ENCODE results near the gene ZSWIM7. TPM values are rescaled to one million over a fixed set of nuclear protein-coding genes. Genes with fewer than 3 reads are reported as not detected.

ZSWIM7 gene
- total RNA-seq, 1 donor from 2014 or later = 15.0 TPM

DNA sequence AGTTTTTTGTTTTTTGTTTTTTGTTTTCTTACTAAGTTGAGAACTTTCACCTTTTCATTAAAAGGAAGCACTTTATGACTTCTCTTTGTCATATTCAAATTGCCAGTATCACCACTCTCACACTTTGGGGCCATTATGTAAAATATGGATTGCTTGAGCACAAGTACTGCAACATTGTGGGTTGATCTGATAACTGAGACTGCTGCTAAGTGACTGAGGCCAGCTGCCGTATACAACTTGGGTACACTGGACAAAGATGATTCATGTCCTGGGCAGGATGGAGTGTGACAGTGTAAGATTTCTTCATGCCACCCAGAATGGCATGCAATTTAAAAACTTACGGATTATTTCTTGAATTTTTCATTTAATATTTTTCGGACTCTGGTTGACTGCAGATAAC lies 7.9 kb upstream of the ZSWIM7 start:
- ChIA-PET CTCF (no interaction called here), POLR2A (interaction anchor here (1.1 kb wide), 1 partner anchor 14 kb away, joined by 3 read pairs; no protein-coding TSS in a partner anchor)
- Mint-ChIP-seq H3K36me3 (ENCODE audit: low read depth) (peaks cover 81% of the 10 kb centered on the region), H3K4me1 (no peaks in the 10 kb centered on the region), H3K9me3 (no peaks in the 10 kb centered on the region), H3K27me3 (no peaks in the 10 kb centered on the region), H3K4me3 (no peak overlapping the region), H3K27ac (no peak overlapping the region)
- intact Hi-C loops (cut with micrococcal nuclease) = no loop called here
- no peak for DNase-seq
- no peak for ATAC-seq (ENCODE audit: low read depth)
- TF ChIP-seq, protein P1, sequence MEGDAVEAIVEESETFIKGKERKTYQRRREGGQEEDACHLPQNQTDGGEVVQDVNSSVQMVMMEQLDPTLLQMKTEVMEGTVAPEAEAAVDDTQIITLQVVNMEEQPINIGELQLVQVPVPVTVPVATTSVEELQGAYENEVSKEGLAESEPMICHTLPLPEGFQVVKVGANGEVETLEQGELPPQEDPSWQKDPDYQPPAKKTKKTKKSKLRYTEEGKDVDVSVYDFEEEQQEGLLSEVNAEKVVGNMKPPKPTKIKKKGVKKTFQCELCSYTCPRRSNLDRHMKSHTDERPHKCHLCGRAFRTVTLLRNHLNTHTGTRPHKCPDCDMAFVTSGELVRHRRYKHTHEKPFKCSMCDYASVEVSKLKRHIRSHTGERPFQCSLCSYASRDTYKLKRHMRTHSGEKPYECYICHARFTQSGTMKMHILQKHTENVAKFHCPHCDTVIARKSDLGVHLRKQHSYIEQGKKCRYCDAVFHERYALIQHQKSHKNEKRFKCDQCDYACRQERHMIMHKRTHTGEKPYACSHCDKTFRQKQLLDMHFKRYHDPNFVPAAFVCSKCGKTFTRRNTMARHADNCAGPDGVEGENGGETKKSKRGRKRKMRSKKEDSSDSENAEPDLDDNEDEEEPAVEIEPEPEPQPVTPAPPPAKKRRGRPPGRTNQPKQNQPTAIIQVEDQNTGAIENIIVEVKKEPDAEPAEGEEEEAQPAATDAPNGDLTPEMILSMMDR (IDR thresholded peaks at IDR 0.05) = no peak

DNA sequence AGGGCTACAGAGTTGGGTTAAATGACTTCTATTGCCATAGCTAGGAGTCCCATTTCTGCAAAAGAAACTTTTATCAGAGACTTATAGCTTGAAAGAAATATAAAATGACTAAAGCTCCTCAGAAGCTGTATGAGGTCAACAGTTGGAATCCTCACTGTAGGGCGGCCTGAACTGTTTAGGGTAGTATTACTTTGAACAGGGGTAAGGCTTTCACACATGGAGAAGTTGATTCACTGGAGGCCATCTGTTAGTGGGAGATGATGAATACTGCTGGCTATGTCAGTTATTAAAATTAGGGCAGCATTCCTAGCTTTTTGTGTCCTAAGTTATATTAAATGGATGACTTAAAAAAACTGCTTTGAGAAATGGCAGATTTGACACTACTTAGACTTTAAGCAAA lies 6.1 kb upstream of the ZSWIM7 start:
- no peak for DNase-seq
- Mint-ChIP-seq H3K4me3 (no peak overlapping the region), H3K9me3 (no peaks in the 10 kb centered on the region), H3K4me1 (peaks cover 12% of the 10 kb centered on the region), H3K27ac (no peak overlapping the region), H3K36me3 (ENCODE audit: low read depth) (peaks cover 83% of the 10 kb centered on the region), H3K27me3 (no peaks in the 10 kb centered on the region)
- POLR2A ChIA-PET = interaction anchor here (1.6 kb wide), 1 partner anchor 8 kb away, joined by 3 read pairs; no protein-coding TSS in a partner anchor
- intact Hi-C loops (cut with micrococcal nuclease) = no loop called here
- ATAC-seq (ENCODE audit: low read depth) = no peak
- TF ChIP-seq, protein P1 (IDR thresholded peaks at IDR 0.05) = no peak
- CTCF ChIA-PET = no interaction called here

GRCh38 chr17:16003841-16004240 lies 4.3 kb upstream of the ZSWIM7 start:
- peaks cover 83% of the 10 kb centered on the region for H3K36me3 Mint-ChIP-seq (ENCODE audit: low read depth)
- CTCF ChIA-PET = no interaction called here

GRCh38 chr17:16002708-16003260 lies 3.3 kb upstream of the ZSWIM7 start:
- Mint-ChIP-seq H3K27ac (no peak overlapping the region), H3K27me3 (no peaks in the 10 kb centered on the region)
- intact Hi-C loops (cut with micrococcal nuclease) = no loop called here

More at GRCh38 chr17:16003841-16004240, 4.3 kb upstream of the ZSWIM7 start:
- Mint-ChIP-seq H3K4me1 (peaks cover 20% of the 10 kb centered on the region), H3K27me3 (no peaks in the 10 kb centered on the region), H3K27ac (no peak overlapping the region), H3K4me3 (no peak overlapping the region), H3K9me3 (no peaks in the 10 kb centered on the region)
- ATAC-seq (ENCODE audit: low read depth) (no peak), DNase-seq (no peak)
- TF ChIP-seq, protein P1 (IDR thresholded peaks at IDR 0.05) = no peak
- intact Hi-C loops (cut with micrococcal nuclease) = no loop called here
- POLR2A ChIA-PET = no interaction called here

DNA sequence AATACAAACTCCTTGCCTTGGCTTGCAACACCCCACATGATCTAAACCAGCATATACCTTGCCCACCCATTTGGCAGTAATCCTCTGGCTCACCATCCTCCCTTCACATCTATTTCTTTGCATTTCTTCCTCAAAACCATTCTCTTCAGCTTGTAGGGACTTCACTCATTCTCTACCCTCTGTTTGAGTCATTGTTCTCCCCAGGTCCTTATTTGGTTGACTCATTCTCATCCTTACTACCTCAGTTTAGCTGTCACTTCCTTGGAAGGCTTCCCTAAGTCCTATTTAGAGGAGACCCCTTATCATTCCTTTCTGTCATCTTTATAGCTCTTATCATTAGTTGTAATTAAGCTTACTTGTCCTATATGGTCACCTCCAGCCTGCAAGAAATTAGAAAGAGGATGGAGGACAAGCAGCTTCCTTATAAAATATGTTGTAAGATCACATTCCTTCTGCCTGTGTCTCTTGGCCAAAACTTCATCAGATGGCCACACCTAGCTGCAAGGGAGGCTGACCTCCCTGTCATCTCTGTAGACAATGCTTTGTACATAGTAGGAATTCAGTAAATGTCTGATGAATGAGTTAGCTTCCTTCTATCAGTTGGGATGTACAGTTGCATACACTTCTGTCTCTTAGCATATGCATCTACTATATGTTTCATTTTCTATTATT lies 1.9 kb upstream of the ZSWIM7 start:
- Mint-ChIP-seq H3K9me3 (no peaks in the 10 kb centered on the region), H3K27me3 (no peaks in the 10 kb centered on the region), H3K4me3 (peak overlapping the region; percentile 85), H3K27ac (peak overlapping the region; percentile 3), H3K4me1 (peaks cover 28% of the 10 kb centered on the region), H3K36me3 (ENCODE audit: low read depth) (peaks cover 67% of the 10 kb centered on the region)
- ChIA-PET CTCF (no interaction called here), POLR2A (no interaction called here)
- intact Hi-C loops (cut with micrococcal nuclease) = no loop called here
- DNase-seq (no peak), ATAC-seq (ENCODE audit: low read depth) (no peak)
- TF ChIP-seq, protein P1 (IDR thresholded peaks at IDR 0.05) = no peak

More at GRCh38 chr17:16002708-16003260, 3.3 kb upstream of the ZSWIM7 start:
- TF ChIP-seq, protein P1 (IDR thresholded peaks at IDR 0.05) = no peak
- ATAC-seq (ENCODE audit: low read depth) = no peak
- peaks cover 72% of the 10 kb centered on the region for H3K36me3 Mint-ChIP-seq (ENCODE audit: low read depth)
- no peaks in the 10 kb centered on the region for H3K9me3 Mint-ChIP-seq
- ChIA-PET CTCF (no interaction called here), POLR2A (no interaction called here)
- no peak overlapping the region for H3K4me3 Mint-ChIP-seq
- DNase-seq = no peak
- H3K4me1 Mint-ChIP-seq = peaks cover 28% of the 10 kb centered on the region
